ENCODE results near the gene CIPC. TPM values are rescaled to one million over a fixed set of nuclear protein-coding genes. Genes with fewer than 3 reads are reported as not detected.
A peak's percentile ranks its signal among the peaks of the same experiment; 100 is the strongest.

The CIPC gene
- total and polyA plus RNA-seq, 2 experiments from 2014 or later: 16.5 to 35.3 TPM

DNA sequence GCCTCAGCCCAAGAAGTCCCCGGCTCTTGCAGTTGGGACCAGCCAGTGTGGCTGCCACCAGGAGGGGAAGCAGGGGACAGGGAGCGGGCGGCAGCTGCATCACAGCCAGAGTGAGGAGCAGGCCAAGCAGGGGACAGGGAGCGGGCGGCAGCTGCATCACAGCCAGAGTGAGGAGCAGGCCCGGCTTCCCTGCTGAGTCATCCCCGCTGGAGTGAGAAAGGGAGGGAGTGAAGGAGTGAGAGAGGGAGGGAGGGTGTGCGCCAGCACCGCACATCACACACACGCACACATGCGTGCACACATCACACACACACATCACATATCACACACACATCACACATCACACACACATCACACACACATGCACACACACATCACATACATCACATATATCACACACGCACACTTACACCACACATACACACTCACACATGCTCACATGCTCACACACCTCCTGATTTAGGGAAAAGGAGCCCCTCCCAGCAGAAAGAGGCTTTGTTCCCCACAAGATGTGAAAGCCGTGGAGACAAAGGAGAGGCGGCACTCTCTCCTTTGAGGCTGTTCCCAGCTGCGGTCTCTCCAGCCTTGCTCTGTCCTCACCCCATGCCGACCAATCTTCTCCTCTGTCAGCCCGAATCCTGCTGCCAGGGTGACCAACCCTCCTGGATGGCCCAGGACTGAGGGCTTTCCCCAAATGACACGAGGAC lies 60.3 kb downstream of the CIPC start:
- TF ChIP-seq, protein P1, sequence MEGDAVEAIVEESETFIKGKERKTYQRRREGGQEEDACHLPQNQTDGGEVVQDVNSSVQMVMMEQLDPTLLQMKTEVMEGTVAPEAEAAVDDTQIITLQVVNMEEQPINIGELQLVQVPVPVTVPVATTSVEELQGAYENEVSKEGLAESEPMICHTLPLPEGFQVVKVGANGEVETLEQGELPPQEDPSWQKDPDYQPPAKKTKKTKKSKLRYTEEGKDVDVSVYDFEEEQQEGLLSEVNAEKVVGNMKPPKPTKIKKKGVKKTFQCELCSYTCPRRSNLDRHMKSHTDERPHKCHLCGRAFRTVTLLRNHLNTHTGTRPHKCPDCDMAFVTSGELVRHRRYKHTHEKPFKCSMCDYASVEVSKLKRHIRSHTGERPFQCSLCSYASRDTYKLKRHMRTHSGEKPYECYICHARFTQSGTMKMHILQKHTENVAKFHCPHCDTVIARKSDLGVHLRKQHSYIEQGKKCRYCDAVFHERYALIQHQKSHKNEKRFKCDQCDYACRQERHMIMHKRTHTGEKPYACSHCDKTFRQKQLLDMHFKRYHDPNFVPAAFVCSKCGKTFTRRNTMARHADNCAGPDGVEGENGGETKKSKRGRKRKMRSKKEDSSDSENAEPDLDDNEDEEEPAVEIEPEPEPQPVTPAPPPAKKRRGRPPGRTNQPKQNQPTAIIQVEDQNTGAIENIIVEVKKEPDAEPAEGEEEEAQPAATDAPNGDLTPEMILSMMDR (IDR thresholded peaks at IDR 0.05; ENCODE audit: low read depth, low read length): no peak
- Histone ChIP-seq H3K36me3 (no peaks in the 10 kb centered on the region), H3K9me3 (ENCODE audit: low read depth) (no peaks in the 10 kb centered on the region), H3K4me3 (no peak overlapping the region), H3K27me3 (no peaks in the 10 kb centered on the region), H3K4me1 (ENCODE audit: low read depth) (no peaks in the 10 kb centered on the region), H3K27ac (no peak overlapping the region)
- DNase-seq (ENCODE audit: low read depth in 1 of 2, low spot score in 1 of 2): peak; percentile 31 to 68

DNA sequence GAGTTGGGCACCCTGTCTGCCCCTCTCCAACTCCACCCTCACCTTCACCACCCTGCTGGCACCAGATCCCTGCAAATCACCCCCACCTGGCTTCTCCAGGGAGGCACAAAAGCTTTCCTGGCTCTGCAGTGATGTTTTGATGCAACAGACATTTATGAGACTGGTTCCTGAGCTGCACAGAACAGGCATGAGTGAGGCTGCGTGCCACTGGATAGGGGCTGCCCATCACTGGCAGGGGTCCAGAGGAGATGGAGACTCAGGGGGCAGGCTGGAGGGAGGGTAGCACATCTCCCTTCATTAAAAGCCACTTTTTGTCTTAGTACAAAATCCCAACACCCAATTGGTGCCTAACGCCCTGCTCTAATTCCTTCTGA lies 60.8 kb downstream of the CIPC start:
- no peaks in the 10 kb centered on the region for H3K36me3 ChIP-seq
- no peaks in the 10 kb centered on the region for H3K9me3 ChIP-seq (ENCODE audit: low read depth)
- H3K27me3 ChIP-seq: no peaks in the 10 kb centered on the region
- no peak overlapping the region for H3K27ac ChIP-seq
- DNase-seq (ENCODE audit: low read depth in 1 of 2, low spot score in 1 of 2): no peak
- TF ChIP-seq, protein P1 (IDR thresholded peaks at IDR 0.05; ENCODE audit: low read depth, low read length): no peak
- no peaks in the 10 kb centered on the region for H3K4me1 ChIP-seq (ENCODE audit: low read depth)
- H3K4me3 ChIP-seq: no peak overlapping the region

DNA sequence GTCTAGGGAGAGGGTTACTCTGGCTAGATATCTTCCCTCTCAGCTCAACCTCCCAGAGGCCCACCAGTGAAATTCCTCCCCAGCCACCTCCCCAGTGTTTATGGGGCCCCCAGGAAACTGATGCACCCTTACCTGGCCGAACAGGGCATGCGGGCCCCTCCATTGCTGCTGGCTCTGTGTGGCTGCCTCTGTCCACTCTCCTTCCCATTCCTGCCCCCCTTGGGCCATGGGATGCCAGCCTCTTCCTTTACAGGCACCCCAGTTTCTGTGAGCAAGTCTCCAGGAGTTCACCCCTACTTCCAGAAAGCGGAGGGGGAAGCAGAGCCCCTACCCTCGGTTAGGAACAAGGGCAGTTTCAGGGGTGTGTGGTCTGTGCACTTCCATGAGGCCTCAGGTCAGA lies 63.0 kb downstream of the CIPC start:
- no peak overlapping the region for H3K27ac ChIP-seq
- H3K4me3 ChIP-seq: no peak overlapping the region
- no peak for DNase-seq (ENCODE audit: low read depth in 1 of 2, low spot score in 1 of 2)
- no peaks in the 10 kb centered on the region for H3K4me1 ChIP-seq (ENCODE audit: low read depth)
- H3K9me3 ChIP-seq (ENCODE audit: low read depth): no peaks in the 10 kb centered on the region
- TF ChIP-seq, protein P1 (IDR thresholded peaks at IDR 0.05; ENCODE audit: low read depth, low read length): no peak
- H3K36me3 ChIP-seq: no peaks in the 10 kb centered on the region
- H3K27me3 ChIP-seq: no peaks in the 10 kb centered on the region

Other genes with a start within 250 kb of the CIPC start
- gene IRF2BPL, start 69.5 kb upstream of the CIPC start, total RNA-seq: 128 and 185 TPM in 2 replicates
- gene IRF2BPL, start 69.5 kb upstream of the CIPC start, polyA plus RNA-seq: 43.7 and 88.2 TPM in 2 replicates
- 0.12 and 0.25 TPM in 2 replicates for gene ZDHHC22, start 43.5 kb downstream of the CIPC start, total RNA-seq
- gene ZDHHC22, start 43.5 kb downstream of the CIPC start, polyA plus RNA-seq: 0.10 TPM in 1 of 2 replicates, not detected in the other
- 0.36 and 0.74 TPM in 2 replicates for gene TMEM63C, start 83.5 kb downstream of the CIPC start, total RNA-seq
- gene TMEM63C, start 83.5 kb downstream of the CIPC start, polyA plus RNA-seq: 0.80 and 1.1 TPM in 2 replicates
- 0.09 TPM in 1 of 2 replicates, not detected in the other for gene NGB, start 172.9 kb downstream of the CIPC start, total RNA-seq
- gene NGB, start 172.9 kb downstream of the CIPC start, polyA plus RNA-seq: not detected in 2 replicates
- 29.2 and 32.1 TPM in 2 replicates for gene POMT2, start 222.6 kb downstream of the CIPC start, total RNA-seq
- 32.3 and 40.8 TPM in 2 replicates for gene POMT2, start 222.6 kb downstream of the CIPC start, polyA plus RNA-seq
- 43.7 and 51.2 TPM in 2 replicates for gene GSTZ1, start 222.8 kb downstream of the CIPC start, total RNA-seq
- 45.0 and 52.3 TPM in 2 replicates for gene GSTZ1, start 222.8 kb downstream of the CIPC start, polyA plus RNA-seq